Peyer's patch (tissue), 4 donors: Measurements from ENCODE around the gene LEMD2.

Experiments
- CTCF ChIP-seq, 6 experiments: fragments of 450-650 bp in 4 of 6; fragments of 200-600 bp in 2 of 6; sonication (generic) in 1 of 6; IDR thresholded peaks; one replicate each; pipeline ENCODE4 v1.5.1; 2017 to 2019; ENCODE audit warnings: antibody characterized with exemption in 6 of 6, mild to moderate bottlenecking in 3 of 6, moderate library complexity in 1 of 6
- POLR2A ChIP-seq, 2 donors: fragments of 450-650 bp; IDR thresholded peaks; one replicate each; pipeline ENCODE4 v1.5.1; 2017; ENCODE audit warnings: antibody characterized with exemption in 2 of 2, mild to moderate bottlenecking in 2 of 2, moderate library complexity in 2 of 2

GRCh38 chr6:33778444-33779121 is 10.3 kb downstream of the LEMD2 start:
- TF ChIP-seq CTCF (IDR thresholded peaks at IDR 0.05) (no peak), POLR2A (IDR thresholded peaks at IDR 0.05) (no peak)
